SK-N-SH (cell line): ENCODE measurements around the gene C6orf132. TPM values are rescaled to one million over a fixed set of nuclear protein-coding genes. Genes with fewer than 3 reads are reported as not detected.

Experiments used
- CTCF ChIA-PET: fragments of 300-600, 350-600 bp; formaldehyde crosslinking; extraction: SDS; loops from one replicate; lab custom pipeline; 2021; lab: Yijun Ruan, JAX
- POLR2A ChIA-PET: fragments of 350-600 bp; sonication (Branson Sonifier 250); formaldehyde crosslinking; extraction: SDS; loops from one replicate; lab custom pipeline; 2020; ENCODE audit warnings: antibody characterized with exemption, inconsistent platforms; lab: Yijun Ruan, JAX
- DNase-seq: peaks from one replicate; pipeline ENCODE4 v3.0.0; 2012
- H2AFZ ChIP-seq: fragments of 200-600 bp; sonication (generic); 2 replicates; pipeline ENCODE4 v1.8.1; 2016; ENCODE audit warnings: antibody characterized with exemption, mild to moderate bottlenecking, low read depth
- H3F3A ChIP-seq: fragments of 200-600 bp; sonication (generic); replicated peaks from 2 replicates; pipeline ENCODE3; 2016; ENCODE audit warnings: antibody characterized with exemption, mild to moderate bottlenecking; ENCODE audit not compliant: insufficient read depth
- H3K27ac ChIP-seq, 2 experiments: fragments of 200-500 bp in 1 of 2; fragments of 200-600 bp in 1 of 2; sonication (Bioruptor generic) in 1 of 2; sonication (generic), shearing (Covaris generic) in 1 of 2; 2 replicates each; pipeline versions ENCODE4 v1.5.1 to v1.6.1; 2014 to 2016; ENCODE audit warnings: low read depth in 2 of 2, inconsistent platforms in 1 of 2, low read length in 1 of 2, mild to moderate bottlenecking in 1 of 2, mixed read lengths in 1 of 2
- H3K27me3 ChIP-seq: fragments of 200-600 bp; sonication (generic), shearing (Covaris generic); 2 replicates; pipeline ENCODE4 v1.6.1; 2016; ENCODE audit warnings: mixed run types; ENCODE audit not compliant: insufficient read depth
- H3K36me3 ChIP-seq, 2 experiments: fragments of 200-500 bp in 1 of 2; fragments of 200-600 bp in 1 of 2; sonication (Bioruptor generic) in 1 of 2; sonication (generic) in 1 of 2; replicated peaks in 1 of 2; 2 replicates each; pipeline versions ENCODE3 to v1.5.1; 2014 to 2016; ENCODE audit warnings: low read length in 1 of 2, mild to moderate bottlenecking in 1 of 2; ENCODE audit not compliant: insufficient read depth in 2 of 2, control insufficient read depth in 1 of 2
- H3K4me1 ChIP-seq, 2 experiments: fragments of 200-500 bp in 1 of 2; fragments of 200-600 bp in 1 of 2; sonication (Bioruptor generic) in 1 of 2; sonication (generic), shearing (Covaris generic) in 1 of 2; 2 replicates each; pipeline versions ENCODE4 v1.5.1 to v1.6.1; 2014 to 2016; ENCODE audit warnings: low read depth in 1 of 2, low read length in 1 of 2, mixed run types in 1 of 2; ENCODE audit not compliant: insufficient read depth in 2 of 2, control insufficient read depth in 1 of 2
- H3K4me2 ChIP-seq: fragments of 200-600 bp; sonication (generic), shearing (Covaris generic); 2 replicates; pipeline ENCODE4 v1.6.1; 2017; ENCODE audit warnings: mixed run types
- H3K4me3 ChIP-seq, 2 experiments: fragments of 200-500 bp in 1 of 2; fragments of 200-600 bp in 1 of 2; sonication (Bioruptor generic) in 1 of 2; sonication (generic), shearing (Covaris generic) in 1 of 2; 2 replicates each; pipeline versions ENCODE4 v1.5.1 to v1.8.1; 2014 to 2016; ENCODE audit warnings: low read depth in 2 of 2, inconsistent platforms in 1 of 2, low read length in 1 of 2, mild to moderate bottlenecking in 1 of 2, mixed read lengths in 1 of 2, moderate library complexity in 1 of 2
- H3K79me2 ChIP-seq: fragments of 200-600 bp; sonication (generic); 2 replicates; pipeline ENCODE4 v1.8.1; 2017; ENCODE audit warnings: mild to moderate bottlenecking; ENCODE audit not compliant: insufficient read depth
- H3K9ac ChIP-seq: fragments of 200-600 bp; sonication (generic); 2 replicates; pipeline ENCODE4 v1.6.1; 2017; ENCODE audit warnings: mixed run types
- H3K9me2 ChIP-seq: fragments of 200-600 bp; sonication (generic); 2 replicates; pipeline ENCODE4 v1.6.1; 2017; ENCODE audit warnings: mixed run types
- H3K9me3 ChIP-seq: fragments of 200-600 bp; sonication (generic); 2 replicates; pipeline ENCODE4 v1.6.1; 2017; ENCODE audit warnings: mixed run types, mild to moderate bottlenecking, moderate library complexity
- H4K20me1 ChIP-seq: fragments of 200-600 bp; sonication (generic); 2 replicates; pipeline ENCODE4 v1.6.1; 2017; ENCODE audit warnings: mild to moderate bottlenecking, mixed run types; ENCODE audit not compliant: insufficient read depth
- CHD2 ChIP-seq: fragments of 150-350 bp; IDR thresholded peaks from 2 replicates; pipeline ENCODE4 v1.6.1; 2018; ENCODE audit warnings: low read length; ENCODE audit not compliant: partially characterized antibody
- ELF1 ChIP-seq: IDR thresholded peaks from 2 replicates; pipeline ENCODE4 v1.4.0; 2012
- EP300 ChIP-seq, 2 experiments: IDR thresholded peaks; 2 replicates each; pipeline versions ENCODE4 v1.4.0 to v1.6.1; 2012; ENCODE audit warnings: borderline replicate concordance in 1 of 2, low read depth in 1 of 2, low read length in 1 of 2
- FOXM1 ChIP-seq: IDR thresholded peaks from 2 replicates; pipeline ENCODE4 v1.4.0; 2012; ENCODE audit warnings: low read depth, mild to moderate bottlenecking
- JUND ChIP-seq: IDR thresholded peaks from 2 replicates; pipeline ENCODE4 v1.4.0; 2012
- MEF2A ChIP-seq: IDR thresholded peaks from 2 replicates; pipeline ENCODE4 v1.4.0; 2012; ENCODE audit warnings: low read depth, borderline replicate concordance
- MXI1 ChIP-seq: IDR thresholded peaks from 2 replicates; pipeline ENCODE4 v1.6.1; 2012; ENCODE audit warnings: mild to moderate bottlenecking, low read depth, low read length, improper control_type of control experiment
- NFIC ChIP-seq: IDR thresholded peaks from 2 replicates; pipeline ENCODE4 v1.4.0; 2012; ENCODE audit warnings: borderline replicate concordance
- NRF1 ChIP-seq: IDR thresholded peaks from 2 replicates; pipeline ENCODE4 v1.6.1; 2012; ENCODE audit warnings: low read depth, mild to moderate bottlenecking, low read length
- RAD21 ChIP-seq: IDR thresholded peaks from 2 replicates; pipeline ENCODE4 v1.6.1; 2012; ENCODE audit warnings: mild to moderate bottlenecking, low read length
- RFX5 ChIP-seq: IDR thresholded peaks from 2 replicates; pipeline ENCODE4 v1.6.1; 2012; ENCODE audit warnings: mild to moderate bottlenecking, improper control_type of control experiment, low read length
- RXRA ChIP-seq: IDR thresholded peaks from 2 replicates; pipeline ENCODE4 v1.4.0; 2012; ENCODE audit warnings: low read depth, mild to moderate bottlenecking, borderline replicate concordance
- SIN3A ChIP-seq: IDR thresholded peaks from 2 replicates; pipeline ENCODE4 v1.6.1; 2012; ENCODE audit warnings: low read depth, mild to moderate bottlenecking, low read length, moderate library complexity, borderline replicate concordance
- TAF1 ChIP-seq: IDR thresholded peaks from 2 replicates; pipeline ENCODE4 v1.6.1; 2012; ENCODE audit warnings: low read depth, mild to moderate bottlenecking, low read length, moderate library complexity, borderline replicate concordance
- TCF12 ChIP-seq: IDR thresholded peaks from 2 replicates; pipeline ENCODE4 v1.4.0; 2012
- TEAD4 ChIP-seq: IDR thresholded peaks from 2 replicates; pipeline ENCODE4 v1.4.0; 2012; ENCODE audit warnings: mild to moderate bottlenecking, borderline replicate concordance; ENCODE audit not compliant: insufficient read depth
- WGBS: methylation state at CpG from one replicate; pipeline ENCODE4 v1.1.6; 2017; ENCODE audit warnings: low lambda C conversion rate; 5-methylcytosine and 5-hydroxymethylcytosine counted together
- polyA plus RNA-seq, 3 experiments: library from polyadenylated mRNA; depleted of rRNA; stranded (reverse); fragments of >200 nt; gene quantifications; 2 replicates each; pipeline ENCODE4 v1.2.3, GENCODE V29; 2012
- TF ChIP-seq, protein P1 (sequence below): IDR thresholded peaks from 2 replicates; pipeline ENCODE4 v1.4.0; 2012; ENCODE audit warnings: low read depth
- TF ChIP-seq, protein P2 (sequence below): IDR thresholded peaks from 2 replicates; pipeline ENCODE4 v1.4.0; 2012; ENCODE audit warnings: low read depth, borderline replicate concordance
- TF ChIP-seq, protein P3 (sequence below): fragments of 150-350 bp; IDR thresholded peaks from 2 replicates; pipeline ENCODE4 v1.6.1; 2016; ENCODE audit warnings: mild to moderate bottlenecking, low read depth, low read length
- TF ChIP-seq, protein P4 (sequence below): fragments of 200-600 bp; sonication (generic); IDR thresholded peaks from 2 replicates; pipeline ENCODE4 v1.6.1; 2017; ENCODE audit warnings: antibody characterized with exemption, mild to moderate bottlenecking, moderate library complexity

Gene C6orf132
- polyA plus RNA-seq, 1 of the 3 experiments (the other 2 are of a cell fraction): not detected

DNA sequence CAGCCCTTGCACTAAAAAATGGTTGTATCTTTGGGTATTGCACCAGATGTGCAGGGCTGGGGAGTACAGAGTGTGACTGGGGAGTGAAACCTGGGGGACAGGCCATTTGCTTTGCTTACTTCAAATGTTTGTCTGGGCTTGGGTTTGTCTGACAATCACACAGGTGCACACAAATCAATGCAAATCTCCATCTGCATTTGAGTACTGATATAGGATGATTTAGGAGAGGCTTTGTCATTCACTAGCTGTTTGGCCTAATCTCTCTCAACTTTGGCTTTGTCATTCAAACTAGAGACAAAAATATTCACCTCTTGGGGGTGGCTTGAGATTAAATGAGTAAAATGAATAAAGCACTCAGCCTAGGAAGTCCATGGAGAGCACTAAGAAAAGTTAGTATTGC is 34.6 kb upstream of the C6orf132 start:
- Histone ChIP-seq H3K4me2 (no peak overlapping the region), H3K4me1 (peaks cover 0 to 13% of the 10 kb centered on the region in 2 experiments; a peak in 1 of 4 replicates), H3K27me3 (no peaks in the 10 kb centered on the region), H3K9me3 (no peaks in the 10 kb centered on the region), H3K79me2 (no peaks in the 10 kb centered on the region), H4K20me1 (no peaks in the 10 kb centered on the region), H2AFZ (no peak overlapping the region), H3K9ac (no peak overlapping the region), H3F3A (peaks cover 3% of the 10 kb centered on the region), H3K36me3 (no peaks in the 10 kb centered on the region), H3K4me3 (no peak overlapping the region), H3K27ac (no peak overlapping the region), H3K9me2 (no peaks in the 10 kb centered on the region)
- ChIA-PET CTCF (interaction anchor here (1.0 to 3.2 kb wide), 4 partner anchors 9 to 102 kb away, joined by 3 to 25 read pairs (median 3); no protein-coding TSS in a partner anchor), POLR2A (no interaction called here)
- DNase-seq: no peak
- TF ChIP-seq, protein P1, sequence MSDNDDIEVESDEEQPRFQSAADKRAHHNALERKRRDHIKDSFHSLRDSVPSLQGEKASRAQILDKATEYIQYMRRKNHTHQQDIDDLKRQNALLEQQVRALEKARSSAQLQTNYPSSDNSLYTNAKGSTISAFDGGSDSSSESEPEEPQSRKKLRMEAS: no peak
- TF ChIP-seq CHD2: no peak
- TF ChIP-seq, protein P2, sequence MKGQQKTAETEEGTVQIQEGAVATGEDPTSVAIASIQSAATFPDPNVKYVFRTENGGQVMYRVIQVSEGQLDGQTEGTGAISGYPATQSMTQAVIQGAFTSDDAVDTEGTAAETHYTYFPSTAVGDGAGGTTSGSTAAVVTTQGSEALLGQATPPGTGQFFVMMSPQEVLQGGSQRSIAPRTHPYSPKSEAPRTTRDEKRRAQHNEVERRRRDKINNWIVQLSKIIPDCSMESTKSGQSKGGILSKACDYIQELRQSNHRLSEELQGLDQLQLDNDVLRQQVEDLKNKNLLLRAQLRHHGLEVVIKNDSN: no peak

DNA sequence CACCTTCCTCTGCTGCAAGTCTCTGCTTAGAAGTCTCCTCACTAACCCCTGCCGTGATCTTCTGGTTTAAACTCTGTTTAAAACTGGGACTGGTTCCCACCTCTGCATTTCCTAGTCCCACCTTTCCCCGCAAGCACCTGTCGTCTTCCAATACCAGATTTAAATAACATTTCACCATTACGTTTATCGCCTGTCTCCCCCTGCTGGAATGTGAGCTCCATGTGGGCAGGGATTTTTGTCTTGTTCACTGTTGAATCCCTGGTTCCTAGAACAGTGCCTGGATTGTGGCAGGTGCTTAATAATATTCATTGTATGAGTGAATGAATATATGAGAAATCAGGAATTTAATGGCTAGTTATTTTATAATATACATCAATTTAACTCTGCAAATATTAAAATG is 33.4 kb upstream of the C6orf132 start:
- no peak overlapping the region for H3K27ac ChIP-seq
- no peaks in the 10 kb centered on the region for H3K9me2 ChIP-seq
- H3K4me2 ChIP-seq: no peak overlapping the region
- H3K27me3 ChIP-seq: no peaks in the 10 kb centered on the region
- peaks cover 0 to 13% of the 10 kb centered on the region in 2 experiments; a peak in 1 of 4 replicates for H3K4me1 ChIP-seq
- no peaks in the 10 kb centered on the region for H3K79me2 ChIP-seq
- DNase-seq: no peak
- H4K20me1 ChIP-seq: no peaks in the 10 kb centered on the region
- no peak overlapping the region for H2AFZ ChIP-seq
- POLR2A ChIA-PET: no interaction called here
- H3K9me3 ChIP-seq: no peaks in the 10 kb centered on the region
- CTCF ChIA-PET: interaction anchor here (1.0 kb wide), 1 partner anchor 132 kb away, joined by 3 read pairs; no protein-coding TSS in a partner anchor
- H3K4me3 ChIP-seq: no peak overlapping the region
- TF ChIP-seq, protein P3, sequence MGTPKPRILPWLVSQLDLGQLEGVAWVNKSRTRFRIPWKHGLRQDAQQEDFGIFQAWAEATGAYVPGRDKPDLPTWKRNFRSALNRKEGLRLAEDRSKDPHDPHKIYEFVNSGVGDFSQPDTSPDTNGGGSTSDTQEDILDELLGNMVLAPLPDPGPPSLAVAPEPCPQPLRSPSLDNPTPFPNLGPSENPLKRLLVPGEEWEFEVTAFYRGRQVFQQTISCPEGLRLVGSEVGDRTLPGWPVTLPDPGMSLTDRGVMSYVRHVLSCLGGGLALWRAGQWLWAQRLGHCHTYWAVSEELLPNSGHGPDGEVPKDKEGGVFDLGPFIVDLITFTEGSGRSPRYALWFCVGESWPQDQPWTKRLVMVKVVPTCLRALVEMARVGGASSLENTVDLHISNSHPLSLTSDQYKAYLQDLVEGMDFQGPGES: no peak
- TF ChIP-seq, protein P4, sequence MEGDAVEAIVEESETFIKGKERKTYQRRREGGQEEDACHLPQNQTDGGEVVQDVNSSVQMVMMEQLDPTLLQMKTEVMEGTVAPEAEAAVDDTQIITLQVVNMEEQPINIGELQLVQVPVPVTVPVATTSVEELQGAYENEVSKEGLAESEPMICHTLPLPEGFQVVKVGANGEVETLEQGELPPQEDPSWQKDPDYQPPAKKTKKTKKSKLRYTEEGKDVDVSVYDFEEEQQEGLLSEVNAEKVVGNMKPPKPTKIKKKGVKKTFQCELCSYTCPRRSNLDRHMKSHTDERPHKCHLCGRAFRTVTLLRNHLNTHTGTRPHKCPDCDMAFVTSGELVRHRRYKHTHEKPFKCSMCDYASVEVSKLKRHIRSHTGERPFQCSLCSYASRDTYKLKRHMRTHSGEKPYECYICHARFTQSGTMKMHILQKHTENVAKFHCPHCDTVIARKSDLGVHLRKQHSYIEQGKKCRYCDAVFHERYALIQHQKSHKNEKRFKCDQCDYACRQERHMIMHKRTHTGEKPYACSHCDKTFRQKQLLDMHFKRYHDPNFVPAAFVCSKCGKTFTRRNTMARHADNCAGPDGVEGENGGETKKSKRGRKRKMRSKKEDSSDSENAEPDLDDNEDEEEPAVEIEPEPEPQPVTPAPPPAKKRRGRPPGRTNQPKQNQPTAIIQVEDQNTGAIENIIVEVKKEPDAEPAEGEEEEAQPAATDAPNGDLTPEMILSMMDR: peak; percentile 31
- TF ChIP-seq, all 33 proteins: peak for 1
- Histone ChIP-seq H3K36me3 (no peaks in the 10 kb centered on the region), H3K9ac (no peak overlapping the region), H3F3A (peaks cover 3% of the 10 kb centered on the region)
- WGBS: 94% methylated on average over 5 of the region's 5 CpGs

DNA sequence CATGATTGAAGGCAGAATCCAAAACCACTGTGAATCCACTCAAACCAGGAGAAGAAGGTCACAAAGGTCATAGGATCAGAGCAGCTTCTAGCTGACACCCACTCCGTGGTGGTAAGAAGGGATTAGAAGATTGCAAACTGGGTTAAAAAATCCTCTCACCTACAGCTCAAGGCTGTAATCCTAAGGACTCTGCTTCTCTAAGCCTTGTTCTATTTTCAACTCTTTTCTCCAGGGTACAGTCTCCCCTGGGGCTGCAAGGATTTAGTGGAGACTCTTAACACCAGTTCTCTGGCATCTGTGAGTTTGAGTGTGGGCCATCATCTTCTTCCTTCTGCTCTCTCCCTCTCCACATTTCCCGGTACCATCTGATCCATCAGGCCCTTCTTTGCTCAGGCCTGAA is 30.7 kb upstream of the C6orf132 start, which contains the start of gene GUCA1A:
TSS of gene GUCA1A (plus strand) at position 264 of the 400 bp plus-strand sequence. CDS start 250 bp downstream, outside the sequence.
- peaks cover 0 to 3% of the 10 kb centered on the region in 2 experiments; a peak in 1 of 4 replicates for H3K4me1 ChIP-seq
- H3K27ac ChIP-seq: no peak within 1 kb of the TSS
- no peaks in the 10 kb centered on the region for H3K9me2 ChIP-seq
- no peak within 1 kb of the TSS for H3K9ac ChIP-seq
- H3K9me3 ChIP-seq: no peaks in the 10 kb centered on the region
- ChIA-PET CTCF (no interaction called here), POLR2A (no interaction called here)
- WGBS: 85% methylated on average over 2 of the region's 2 CpGs
- no peak within 1 kb of the TSS for H3K4me2 ChIP-seq
- H3K36me3 ChIP-seq: no peaks in the 10 kb centered on the region
- H4K20me1 ChIP-seq: no peaks in the 10 kb centered on the region
- H3K27me3 ChIP-seq: no peaks in the 10 kb centered on the region
- H3F3A ChIP-seq: peaks cover 3% of the 10 kb centered on the region
- H2AFZ ChIP-seq: no peak within 1 kb of the TSS
- H3K4me3 ChIP-seq: no peak within 1 kb of the TSS
- H3K79me2 ChIP-seq: no peaks in the 10 kb centered on the region
- no peak for DNase-seq
- TF ChIP-seq TAF1 (no peak), MXI1 (no peak), RAD21 (no peak), FOXM1 (no peak), NFIC (no peak), EP300 (IDR thresholded peaks at IDR 0.05; ENCODE audit: borderline replicate concordance in 1 of 2, low read depth in 1 of 2, low read length in 1 of 2) (no peak), NRF1 (no peak), RFX5 (no peak), TEAD4 (no peak), JUND (no peak), MEF2A (no peak), TCF12 (no peak), SIN3A (no peak), RXRA (no peak), ELF1 (no peak)
